ENCODE results near the gene STX10.

GRCh38 chr19:13102666-13103580 lies 47.3 kb downstream of the STX10 start, which contains the start of gene LYL1:
- no peak for TF ChIP-seq EZH2 (IDR thresholded peaks at IDR 0.05; ENCODE audit: borderline replicate concordance, low read length)
- no peak for TF ChIP-seq CTCF (IDR thresholded peaks at IDR 0.05; ENCODE audit: low read length)
